ENCODE data around the gene LIMK2.
A peak's percentile ranks its signal among the peaks of the same experiment; 100 is the strongest.
"Not testable (repeated sequence)": the region's sequence is repeated elsewhere in the genome, so short reads cannot be mapped to it uniquely, and the experiment has no call there.

The LIMK2 gene

GRCh38 chr22:31211862-31212730 is at the start of gene LIMK2:
Gene LIMK2 (plus strand): TSS chr22:31212298. CDS start chr22:31212409, 111 bp downstream.
- DNase-seq = peak; percentile 97

- DNase-seq = no peak
Measured at GRCh38 chr22:31170971-31171370, 41.1 kb upstream of the LIMK2 start.

- not testable (repeated sequence) for DNase-seq
Measured at GRCh38 chr22:31171734-31172133, 40.4 kb upstream of the LIMK2 start.

GRCh38 chr22:31173386-31174145 is 38.5 kb upstream of the LIMK2 start:
- no peak for DNase-seq

GRCh38 chr22:31176923-31177322 is 35.2 kb upstream of the LIMK2 start:
- DNase-seq = no peak

GRCh38 chr22:31177420-31178162 is 34.5 kb upstream of the LIMK2 start:
- DNase-seq = peak; percentile 22

GRCh38 chr22:31178859-31179258 is 33.2 kb upstream of the LIMK2 start:
- no peak for DNase-seq

GRCh38 chr22:31179345-31179744 is 32.8 kb upstream of the LIMK2 start:
- no peak for DNase-seq

- no peak for DNase-seq
Measured at GRCh38 chr22:31184015-31184414, 28.1 kb upstream of the LIMK2 start.

- DNase-seq = no peak
Measured at GRCh38 chr22:31185056-31185455, 27.0 kb upstream of the LIMK2 start.

- DNase-seq = no peak
Measured at GRCh38 chr22:31187627-31188026, 24.5 kb upstream of the LIMK2 start.

GRCh38 chr22:31192513-31192912 is 19.6 kb upstream of the LIMK2 start:
- peak; percentile 91 for DNase-seq

GRCh38 chr22:31193092-31193491 is 19.0 kb upstream of the LIMK2 start:
- DNase-seq = no peak

GRCh38 chr22:31194681-31195080 is 17.4 kb upstream of the LIMK2 start:
- not testable (repeated sequence) for DNase-seq

GRCh38 chr22:31199187-31199586 is 12.9 kb upstream of the LIMK2 start:
- DNase-seq = no peak

GRCh38 chr22:31204352-31204984 is 7.6 kb upstream of the LIMK2 start:
- not testable (repeated sequence) for DNase-seq

GRCh38 chr22:31205059-31205458 is 7.0 kb upstream of the LIMK2 start:
- DNase-seq = not testable (repeated sequence)

- DNase-seq = not testable (repeated sequence)
Measured at GRCh38 chr22:31206460-31206859, 5.6 kb upstream of the LIMK2 start.

GRCh38 chr22:31206896-31207687 is 5.0 kb upstream of the LIMK2 start:
- peak; percentile 94 for DNase-seq

- DNase-seq = no peak
Measured at GRCh38 chr22:31210556-31211421, 1.3 kb upstream of the LIMK2 start.

GRCh38 chr22:31211482-31211861 is 626 bp upstream of the LIMK2 start:
- no peak for DNase-seq
